DMS153 (cell line): ENCODE measurements around the gene MYH6.
"Not testable (repeated sequence)": the region's sequence is repeated elsewhere in the genome, so short reads cannot be mapped to it uniquely, and the experiment has no call there.

Source experiments
- DNase-seq: peaks from one replicate; lab custom pipeline; 2025; lab: John Stamatoyannopoulos, UW

Gene MYH6

GRCh38 chr14:23435543-23436326, 27.7 kb upstream of the MYH6 start, which contains the start of gene MYH7:
Gene MYH7, minus strand, starts transcription at chr14:23435660. Its CDS starts 1,928 bp downstream, at chr14:23433732.
- no peak for DNase-seq

- DNase-seq = no peak
Observed at GRCh38 chr14:23434488-23435222, 26.6 kb upstream of the MYH6 start.

GRCh38 chr14:23433457-23433856, 25.4 kb upstream of the MYH6 start:
- no peak for DNase-seq

- no peak for DNase-seq
Observed at GRCh38 chr14:23432946-23433345, 24.9 kb upstream of the MYH6 start.

GRCh38 chr14:23432102-23432925, 24.2 kb upstream of the MYH6 start:
- no peak for DNase-seq

GRCh38 chr14:23431486-23431885, 23.4 kb upstream of the MYH6 start:
- DNase-seq = no peak

- no peak for DNase-seq
Observed at GRCh38 chr14:23430723-23431085, 22.6 kb upstream of the MYH6 start.

- DNase-seq = no peak
Observed at GRCh38 chr14:23430016-23430722, 22.1 kb upstream of the MYH6 start.

GRCh38 chr14:23428686-23429495, 20.8 kb upstream of the MYH6 start:
- DNase-seq = no peak

- not testable (repeated sequence) for DNase-seq
Observed at GRCh38 chr14:23425798-23426197, 17.7 kb upstream of the MYH6 start.

- DNase-seq = no peak
Observed at GRCh38 chr14:23425169-23425568, 17.1 kb upstream of the MYH6 start.

GRCh38 chr14:23423657-23424056, 15.6 kb upstream of the MYH6 start:
- DNase-seq = no peak

GRCh38 chr14:23421594-23421993, 13.5 kb upstream of the MYH6 start:
- DNase-seq = no peak

- DNase-seq = not testable (repeated sequence)
Observed at GRCh38 chr14:23419646-23420045, 11.6 kb upstream of the MYH6 start.

GRCh38 chr14:23418021-23418420, 9.9 kb upstream of the MYH6 start:
- no peak for DNase-seq

- not testable (repeated sequence) for DNase-seq
Observed at GRCh38 chr14:23417269-23417668, 9.2 kb upstream of the MYH6 start.

GRCh38 chr14:23416801-23417200, 8.7 kb upstream of the MYH6 start:
- no peak for DNase-seq

- DNase-seq = no peak
Observed at GRCh38 chr14:23415821-23416778, 8.0 kb upstream of the MYH6 start.

GRCh38 chr14:23414906-23415820, 7.1 kb upstream of the MYH6 start:
- DNase-seq = no peak
